RPMI7951 (cell line): Measurements from ENCODE around the gene P2RX4. TPM values are rescaled to one million over a fixed set of nuclear protein-coding genes. Genes with fewer than 3 reads are reported as not detected.
"Not testable (repeated sequence)": the region's sequence is repeated elsewhere in the genome, so short reads cannot be mapped to it uniquely, and the experiment has no call there.

ENCODE experiments used
- DNase-seq: peaks from one replicate; pipeline ENCODE4 v3.0.0-alpha.2; 2012; ENCODE audit warnings: low read depth
- total RNA-seq: library from RNA; depleted of rRNA; stranded (reverse); fragments of >200 nt; shearing (Covaris generic); gene quantifications from 2 replicates; pipeline ENCODE4 v1.2.3, GENCODE V29; 2014

The P2RX4 gene
- total RNA-seq, 1 experiment from 2014 or later = 10.1 TPM

DNA sequence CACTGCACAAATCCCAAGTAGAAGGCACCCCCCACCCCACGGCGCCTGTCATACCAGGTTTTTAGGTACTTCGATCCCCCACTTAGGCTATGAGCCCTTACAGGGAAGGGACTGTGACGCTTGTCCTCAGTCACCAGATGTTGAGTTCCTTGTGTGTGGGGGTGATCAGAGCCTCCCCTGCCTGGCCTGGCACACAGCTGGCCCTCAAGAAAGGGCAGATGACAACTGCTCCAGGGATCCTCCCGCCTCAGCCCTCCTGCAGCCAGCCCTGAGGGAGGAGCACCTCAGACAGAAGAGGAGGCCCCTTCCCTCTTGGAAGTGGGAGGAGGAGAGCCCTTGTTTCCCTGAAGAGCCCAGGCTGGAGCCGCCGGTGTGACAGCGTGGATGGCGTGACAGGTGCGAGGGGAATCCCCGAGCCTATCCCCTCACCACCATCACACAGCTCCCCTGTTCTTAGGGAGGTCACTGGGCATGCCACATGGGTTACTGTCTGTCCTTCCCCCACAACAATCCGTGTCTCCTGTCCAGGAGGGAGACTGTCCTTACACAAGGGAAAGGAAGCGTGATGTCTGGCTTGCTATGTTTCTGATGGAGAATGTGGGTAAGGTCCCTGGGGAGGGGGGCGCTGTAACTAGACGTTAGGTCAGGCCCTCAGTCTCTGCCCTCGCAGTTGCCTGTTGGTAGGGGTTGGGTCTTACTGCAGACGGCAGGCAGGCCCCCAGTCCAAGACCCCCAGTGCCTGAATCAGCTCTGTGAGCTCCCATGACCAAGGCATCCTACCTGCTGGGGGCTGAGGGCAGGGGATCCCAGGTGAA, 31.4 kb downstream of the P2RX4 start:
- DNase-seq = no peak

DNA sequence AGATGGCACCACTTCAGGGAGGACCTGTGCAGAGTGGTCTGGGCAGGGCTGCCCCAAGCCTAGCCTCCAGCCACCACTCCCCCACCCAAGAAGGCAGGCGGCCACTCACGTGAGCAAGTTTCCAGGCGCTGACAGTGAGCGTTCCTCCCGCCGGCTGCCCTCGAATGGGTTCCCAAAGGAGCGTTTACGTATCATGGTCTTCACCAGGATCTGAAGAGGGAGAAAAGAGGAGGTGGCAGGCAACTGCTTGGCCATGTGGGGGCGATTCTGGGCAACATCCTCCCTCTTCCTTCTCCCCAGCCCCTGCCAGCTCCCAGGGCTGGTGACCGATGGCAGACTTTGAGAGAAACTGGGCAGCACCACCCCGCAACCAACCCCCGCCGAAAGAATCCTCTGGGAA, 35.1 kb downstream of the P2RX4 start:
- no peak for DNase-seq

DNA sequence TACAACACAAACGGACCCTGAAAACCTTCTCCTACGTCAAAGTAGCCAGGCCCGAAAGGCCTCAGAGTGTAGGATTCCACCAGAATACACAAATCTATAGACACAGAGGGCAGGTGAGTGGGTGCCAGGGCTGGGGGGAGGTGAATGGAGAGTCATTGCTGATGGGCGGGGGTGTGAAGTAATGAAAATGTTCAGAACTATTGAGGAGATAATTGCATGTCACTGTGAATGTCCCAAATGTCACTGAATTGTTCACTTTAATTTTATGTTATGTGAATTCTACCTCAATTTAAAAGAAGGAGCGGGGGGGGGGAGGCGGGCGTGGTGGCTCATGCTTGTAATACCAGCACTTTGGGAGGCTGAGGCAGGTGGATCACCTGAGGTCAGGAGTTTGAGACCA, 36.0 kb downstream of the P2RX4 start:
- DNase-seq = no peak

DNA sequence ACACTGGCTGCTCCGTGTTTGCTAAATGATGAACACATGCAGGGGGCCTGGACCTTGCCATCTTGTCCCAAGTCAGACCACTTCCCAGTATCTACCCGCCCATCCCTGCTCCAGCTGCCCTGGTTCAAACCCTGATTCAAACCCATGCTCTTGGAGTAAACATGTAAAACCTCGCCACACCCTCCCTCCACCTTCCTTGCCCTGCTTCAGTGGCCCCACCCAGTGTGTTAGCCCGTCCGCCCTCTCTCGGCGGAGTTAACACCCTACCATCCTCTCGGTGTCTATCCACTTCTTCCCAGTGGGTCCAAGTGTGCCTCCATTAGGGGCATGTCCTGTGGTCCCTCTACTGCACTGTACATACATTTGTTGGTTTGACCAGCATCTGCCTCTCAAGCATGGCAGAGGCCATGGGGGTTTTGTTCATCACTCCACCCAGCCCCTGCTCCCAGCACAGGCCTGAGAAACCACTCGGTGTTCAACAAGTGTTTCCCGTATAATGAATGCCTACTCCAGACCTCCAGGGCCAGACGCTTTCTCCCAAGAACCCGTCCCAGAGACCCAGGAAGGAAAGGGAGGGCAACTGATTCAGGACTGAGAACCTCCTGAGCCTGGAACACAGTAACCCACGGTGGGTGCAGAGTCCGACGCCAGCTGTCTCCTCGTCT, 37.1 kb downstream of the P2RX4 start:
- DNase-seq = no peak

DNA sequence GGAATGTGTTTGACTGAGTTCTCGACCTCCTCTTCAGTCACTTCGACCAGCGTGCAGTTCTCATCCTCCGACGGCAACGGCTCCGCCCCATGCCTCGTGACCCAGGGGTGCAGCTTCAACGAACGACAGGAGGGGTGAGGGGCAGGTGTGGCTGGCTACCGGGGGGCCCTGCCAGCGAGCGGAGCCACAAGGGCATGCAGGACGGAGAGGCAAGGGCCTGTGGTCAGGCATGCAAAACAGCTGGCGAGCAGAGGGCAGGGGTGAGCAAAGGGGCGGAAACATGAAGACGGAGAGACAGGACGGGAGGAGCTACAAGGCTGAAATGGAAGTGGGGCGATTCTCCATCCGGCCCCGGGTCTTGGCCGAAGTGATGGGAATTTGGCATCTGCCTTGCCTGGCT, 38.7 kb downstream of the P2RX4 start:
- DNase-seq = no peak

DNA sequence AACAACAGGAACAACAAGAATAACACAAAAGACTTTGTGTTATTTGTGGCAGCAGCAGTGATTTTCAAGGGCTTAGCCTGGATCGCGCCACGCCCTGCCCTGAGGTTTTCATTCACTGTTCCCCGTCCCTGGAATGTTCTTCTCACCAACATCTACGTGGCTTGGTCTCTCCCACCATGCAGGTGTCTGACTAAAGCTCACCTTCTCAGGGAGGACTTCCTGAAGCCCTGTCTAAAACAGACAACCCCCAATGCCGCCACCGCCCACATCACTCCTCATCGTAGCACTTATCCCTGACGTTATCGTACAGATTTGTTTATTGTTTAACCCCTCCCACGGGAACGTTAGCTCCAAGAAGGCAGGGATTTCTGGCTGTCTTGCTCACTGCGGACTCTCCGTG, 40.4 kb downstream of the P2RX4 start:
- DNase-seq = no peak

DNA sequence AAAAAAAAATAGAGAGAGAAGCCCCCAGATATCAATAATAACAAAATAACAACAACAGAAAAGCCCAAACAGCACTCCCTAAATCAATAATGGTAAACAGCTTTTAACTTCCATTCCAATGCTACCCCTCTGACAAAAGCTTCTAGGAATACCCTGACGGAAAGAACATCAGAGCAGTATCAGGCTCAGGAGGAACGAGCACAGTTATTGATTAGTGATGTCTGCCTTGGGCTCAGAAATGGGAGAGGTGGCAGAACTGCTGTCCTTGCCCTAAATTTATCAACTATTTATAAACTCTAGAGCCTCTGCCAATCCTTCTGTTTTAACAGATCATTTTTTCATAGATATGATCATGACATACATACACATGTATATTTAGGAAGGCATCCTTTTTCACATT, 41.9 kb downstream of the P2RX4 start:
- no peak for DNase-seq

DNA sequence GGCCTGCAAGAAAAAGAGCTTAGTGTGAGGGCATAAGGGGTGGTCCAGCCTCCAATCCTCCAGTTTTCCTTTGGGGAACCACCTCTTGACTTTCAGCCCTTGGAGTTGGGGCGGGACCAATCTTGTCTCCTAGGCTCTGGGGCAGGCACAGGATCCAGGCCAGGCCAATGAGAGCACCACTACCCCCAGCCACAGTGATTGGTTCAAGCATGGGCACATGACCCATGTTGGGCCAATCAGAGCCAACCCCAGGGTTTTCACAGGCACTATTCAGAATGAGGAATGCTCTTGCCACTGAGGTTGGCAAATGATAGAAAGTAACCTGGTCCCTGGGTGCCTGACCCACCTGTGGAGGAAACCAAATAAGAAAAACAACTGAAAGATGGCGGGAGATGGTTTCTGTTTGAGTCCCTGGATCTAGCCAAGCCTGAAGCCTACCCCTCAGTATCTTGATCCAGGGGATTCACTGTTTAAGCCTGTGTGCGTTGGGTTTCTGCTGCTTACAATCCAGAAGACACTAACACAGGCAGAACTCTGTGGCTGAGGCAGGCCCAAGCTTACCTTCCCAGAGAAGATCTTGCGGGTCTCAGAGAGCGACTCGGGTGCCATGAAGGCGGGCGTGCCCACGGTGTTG, 42.9 kb downstream of the P2RX4 start:
- DNase-seq = peak; percentile 6

DNA sequence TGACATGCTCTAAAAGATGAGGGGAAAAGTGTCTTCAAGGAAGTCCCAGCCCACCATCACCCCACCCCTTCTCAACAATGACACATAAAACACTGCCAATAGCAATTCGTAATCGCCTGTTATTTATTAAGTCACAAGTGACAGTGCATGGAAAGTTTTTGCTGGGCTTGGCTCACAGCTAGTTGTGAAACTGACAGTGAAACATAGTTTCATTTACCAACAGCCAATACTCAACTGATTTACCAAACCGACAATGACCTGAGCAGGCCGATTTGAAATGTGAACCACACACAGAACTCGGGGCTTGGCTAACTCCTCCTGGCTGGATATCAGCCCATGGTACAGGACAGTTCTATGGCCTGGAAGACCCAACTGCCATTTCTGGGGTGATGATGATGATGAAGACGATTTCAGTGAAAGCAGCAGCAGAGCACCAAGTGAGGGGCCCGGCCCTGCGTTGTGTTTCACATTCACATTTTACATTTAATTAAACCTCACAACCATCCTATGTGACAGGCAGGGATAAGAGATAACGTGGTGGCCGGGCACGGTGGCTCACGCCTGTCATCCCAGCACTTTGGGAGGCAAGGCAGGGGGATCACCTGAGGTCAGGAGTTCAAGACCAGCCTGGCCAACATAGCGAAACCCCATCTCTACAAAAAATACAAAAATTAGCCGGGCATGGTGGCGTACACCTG, 43.9 kb downstream of the P2RX4 start:
- no peak for DNase-seq

DNA sequence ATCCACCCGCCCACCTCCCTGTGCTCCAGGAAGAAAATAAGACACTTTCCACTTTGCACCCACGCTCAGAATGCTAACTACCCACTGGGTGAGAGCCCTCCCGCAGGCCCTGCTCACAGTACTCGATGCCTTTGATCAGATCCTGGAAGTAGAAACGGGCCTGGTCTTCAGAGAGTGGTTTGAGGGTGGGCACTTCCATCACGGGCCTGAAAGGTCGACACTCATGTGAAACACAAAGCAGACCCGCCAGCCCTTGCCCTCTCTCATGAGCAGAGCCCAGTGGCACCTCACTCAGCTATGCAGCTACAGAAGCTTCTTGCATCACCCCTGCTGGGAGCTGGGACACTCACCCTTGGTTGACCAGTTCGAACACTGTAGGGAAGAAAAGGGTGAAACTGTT, 45.5 kb downstream of the P2RX4 start:
- DNase-seq = no peak

DNA sequence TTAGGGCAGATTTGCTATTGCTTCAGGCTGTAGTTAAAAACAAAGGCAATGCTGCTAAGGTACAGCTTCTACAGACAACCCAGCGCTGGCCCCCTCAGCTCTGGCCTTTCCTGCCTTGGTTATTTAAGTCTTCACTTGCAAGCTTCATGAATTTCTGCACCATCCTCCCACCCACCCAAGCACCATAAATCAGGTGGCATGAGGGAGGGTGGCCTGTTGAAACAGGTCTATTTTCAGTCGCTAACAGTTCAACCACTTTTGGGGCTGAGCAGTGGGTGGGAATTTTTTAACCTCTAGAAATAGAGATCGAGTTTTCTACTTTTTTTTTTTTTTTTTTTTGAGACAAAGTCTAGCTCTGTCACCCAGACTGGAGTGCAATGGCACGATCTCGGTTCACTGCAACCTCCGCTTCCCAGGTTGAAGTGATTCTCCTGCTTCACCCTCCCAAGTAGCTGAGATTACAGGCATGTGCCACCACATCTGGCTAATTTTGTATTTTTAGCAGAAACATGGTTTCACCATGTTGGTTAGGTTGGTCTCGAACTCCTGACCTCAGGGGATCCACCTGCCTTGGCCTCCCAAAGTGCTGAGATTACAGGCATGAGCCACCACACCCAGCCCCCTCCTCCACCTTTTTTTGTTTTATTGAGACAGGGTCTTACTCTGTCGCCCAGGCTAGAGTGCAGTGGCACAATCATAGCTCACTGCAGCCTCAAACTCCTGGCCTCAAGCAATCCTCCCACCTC, 47.9 kb downstream of the P2RX4 start:
- DNase-seq = not testable (repeated sequence)

DNA sequence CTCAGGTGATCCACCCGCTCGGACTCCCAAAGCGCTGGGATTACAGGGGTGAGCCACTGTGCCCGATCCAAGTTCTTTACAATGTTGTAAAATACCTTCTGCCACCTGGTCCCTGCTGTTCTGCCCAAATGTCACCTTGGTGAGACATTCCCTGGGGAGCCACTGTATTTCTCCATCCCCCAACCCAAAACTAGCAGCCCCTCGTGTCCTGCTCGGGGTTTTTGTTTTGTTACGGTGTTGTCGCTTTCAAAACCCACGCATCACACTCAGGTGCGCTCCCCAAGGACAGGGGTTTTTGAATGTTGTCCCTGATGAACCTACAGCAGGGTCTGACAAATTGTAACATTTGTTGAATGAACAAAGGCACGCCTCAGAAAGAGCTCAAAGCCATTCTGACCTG, 49.1 kb downstream of the P2RX4 start:
- no peak for DNase-seq

DNA sequence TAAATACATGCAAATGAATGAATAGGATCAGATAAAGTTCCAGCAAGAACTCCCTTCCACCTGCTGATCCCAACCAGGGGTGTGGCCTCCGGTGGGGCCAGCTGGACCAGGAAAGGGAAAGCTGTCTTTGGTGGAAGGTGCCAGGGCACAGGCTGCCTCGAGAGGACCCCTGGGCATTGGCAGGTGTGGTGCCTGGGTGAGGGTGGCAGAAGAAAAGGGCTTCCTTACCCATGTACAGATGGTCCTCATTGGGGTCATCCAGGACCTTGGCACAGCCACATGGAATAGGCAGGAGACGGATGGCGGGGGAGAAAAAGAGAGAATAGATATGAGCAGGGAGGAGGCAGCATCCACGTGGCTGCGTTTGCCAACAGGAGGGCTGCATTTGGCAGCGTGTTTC, 50.2 kb downstream of the P2RX4 start:
- DNase-seq = no peak

DNA sequence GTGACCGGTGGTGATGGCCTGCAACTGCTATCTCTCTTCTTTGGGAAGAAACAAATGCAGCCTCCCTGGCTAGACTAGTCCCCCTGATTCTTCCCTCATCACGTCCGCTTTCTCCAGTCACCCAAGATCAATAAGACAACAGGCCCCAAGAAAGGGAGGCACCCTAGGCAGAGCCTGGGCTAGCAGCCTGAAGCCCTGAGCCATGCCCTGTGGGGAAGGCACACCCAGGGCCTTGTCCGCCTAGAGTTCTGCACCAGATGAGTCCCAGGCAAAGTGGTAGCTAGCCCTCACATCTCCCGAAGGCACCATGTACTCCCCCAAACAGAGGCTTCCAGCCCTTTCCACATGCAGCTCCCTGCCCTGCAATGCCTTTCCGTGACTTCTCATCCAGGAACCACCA, 51.5 kb downstream of the P2RX4 start:
- DNase-seq = no peak

DNA sequence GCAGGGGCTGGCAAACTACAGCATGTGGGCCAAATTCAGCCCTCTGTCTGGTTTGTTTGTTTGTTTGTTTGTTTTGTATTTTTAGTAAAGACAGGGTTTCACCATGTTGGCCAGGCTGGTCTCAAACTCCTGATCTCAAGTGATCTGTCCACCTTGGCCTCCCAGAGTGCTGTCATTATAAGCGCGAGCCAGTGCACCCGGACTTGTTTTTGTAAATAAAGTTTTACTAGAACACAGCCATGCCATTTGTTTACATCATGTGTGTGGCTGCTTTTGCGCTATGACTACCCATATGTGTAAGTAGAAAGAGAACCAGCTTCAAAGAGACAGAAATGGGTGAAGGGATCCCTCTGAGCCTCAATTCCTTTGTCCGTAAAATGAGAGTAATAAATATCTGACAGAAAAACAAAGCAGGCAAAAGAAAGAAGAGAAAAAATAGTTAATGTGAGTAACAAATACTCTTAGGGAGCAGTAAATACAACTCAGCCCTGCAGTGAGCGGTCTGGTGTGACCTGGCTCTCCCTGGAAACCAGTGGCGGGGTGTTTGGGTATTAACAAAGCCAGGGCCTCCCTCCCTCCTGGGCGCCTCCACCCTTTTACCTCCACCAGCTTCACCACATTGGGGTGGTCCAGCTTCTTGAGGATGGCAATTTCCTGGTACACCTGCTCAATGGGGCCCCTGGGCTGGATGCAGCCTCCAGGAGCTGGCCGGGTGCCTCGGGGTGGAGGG, 53.4 kb downstream of the P2RX4 start:
- DNase-seq = no peak

DNA sequence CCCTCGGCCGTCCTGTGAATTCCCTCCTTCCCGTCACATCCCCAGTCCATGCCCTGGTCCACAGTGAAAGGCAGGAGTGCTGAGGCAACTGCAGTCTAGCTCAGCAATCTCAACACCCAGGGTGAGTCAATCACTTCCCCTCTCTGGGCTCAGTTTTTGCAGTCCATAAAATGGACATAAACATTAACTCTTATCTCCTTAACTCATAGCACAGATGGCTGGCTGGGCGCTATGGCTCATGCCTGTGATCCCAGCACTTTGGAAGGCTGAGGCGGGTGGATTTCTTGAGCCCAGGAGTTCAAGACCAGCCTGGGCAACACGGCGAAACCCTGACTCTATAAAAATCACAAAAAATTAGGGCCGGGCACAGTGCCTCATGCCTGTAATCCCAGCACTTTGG, 54.2 kb downstream of the P2RX4 start:
- DNase-seq = no peak

DNA sequence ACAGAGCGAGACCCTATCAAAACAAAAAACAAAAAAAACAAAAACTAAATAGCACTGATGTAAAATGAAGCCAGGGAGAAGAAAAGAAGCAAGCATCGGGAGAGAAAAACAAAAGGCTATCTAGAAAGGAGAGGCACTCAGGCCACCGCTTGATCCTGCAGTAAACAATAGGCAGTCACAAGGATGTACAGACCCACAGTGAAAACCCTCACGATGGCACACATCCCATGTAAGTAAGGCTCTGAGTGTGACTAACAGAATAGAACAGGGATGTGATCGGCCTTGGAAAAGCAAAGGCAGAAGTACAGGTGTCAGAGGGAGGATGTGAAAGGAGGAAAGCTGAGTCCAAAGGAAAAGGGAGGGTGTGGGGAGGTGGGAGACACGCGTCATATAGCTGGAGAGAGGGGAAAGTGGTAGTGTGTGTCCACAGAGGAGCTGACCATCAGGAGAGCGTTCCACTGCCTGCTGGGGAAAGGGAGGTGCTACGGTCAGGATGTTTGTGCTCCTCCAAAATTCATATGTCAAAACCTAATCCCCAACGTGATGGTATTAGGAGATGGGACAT, 55.1 kb downstream of the P2RX4 start:
- no peak for DNase-seq

DNA sequence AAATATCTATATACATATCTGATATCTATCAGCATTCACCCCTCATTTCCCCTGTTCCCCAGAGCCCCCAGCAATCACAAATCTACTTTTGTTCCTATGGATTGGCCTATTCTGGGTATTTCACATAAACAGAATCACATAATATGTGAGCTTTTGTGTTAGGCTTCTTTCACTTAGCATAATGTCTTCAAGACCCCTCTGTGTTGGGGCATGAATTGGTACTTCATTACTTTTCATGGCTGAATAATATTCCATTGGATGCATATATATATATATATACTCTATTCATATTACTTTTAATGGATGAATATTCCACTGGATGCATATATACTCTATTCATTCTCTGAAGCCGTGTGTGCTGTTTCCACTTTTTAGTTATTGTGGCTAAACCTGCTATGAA, 57.9 kb downstream of the P2RX4 start:
- DNase-seq = no peak

DNA sequence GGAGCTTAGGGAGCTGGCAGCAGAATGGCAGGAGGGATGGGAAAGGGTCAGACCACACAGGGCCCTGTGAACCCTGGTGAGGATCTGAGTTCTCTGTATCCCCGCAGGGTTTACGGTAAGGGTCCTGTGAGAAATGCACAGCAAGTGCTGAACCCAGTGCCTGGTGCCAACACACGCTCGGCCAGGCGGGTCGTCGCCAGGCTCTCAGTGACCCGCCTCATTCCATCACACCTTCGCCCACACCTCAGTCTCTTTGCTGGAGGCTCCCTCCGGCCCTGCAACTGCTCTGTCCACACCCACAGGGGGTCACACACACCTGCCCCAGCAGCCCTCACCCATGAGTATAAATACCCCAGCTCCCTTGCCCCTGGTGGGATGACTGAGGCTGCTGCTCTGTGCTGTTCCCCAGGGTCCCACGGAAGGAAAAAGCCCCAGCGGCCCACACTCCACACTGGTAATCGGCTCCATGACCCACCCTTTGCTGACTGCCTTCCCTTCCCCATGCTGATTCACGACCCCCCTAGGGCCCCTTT, 63.5 kb downstream of the P2RX4 start:
- no peak for DNase-seq

DNA sequence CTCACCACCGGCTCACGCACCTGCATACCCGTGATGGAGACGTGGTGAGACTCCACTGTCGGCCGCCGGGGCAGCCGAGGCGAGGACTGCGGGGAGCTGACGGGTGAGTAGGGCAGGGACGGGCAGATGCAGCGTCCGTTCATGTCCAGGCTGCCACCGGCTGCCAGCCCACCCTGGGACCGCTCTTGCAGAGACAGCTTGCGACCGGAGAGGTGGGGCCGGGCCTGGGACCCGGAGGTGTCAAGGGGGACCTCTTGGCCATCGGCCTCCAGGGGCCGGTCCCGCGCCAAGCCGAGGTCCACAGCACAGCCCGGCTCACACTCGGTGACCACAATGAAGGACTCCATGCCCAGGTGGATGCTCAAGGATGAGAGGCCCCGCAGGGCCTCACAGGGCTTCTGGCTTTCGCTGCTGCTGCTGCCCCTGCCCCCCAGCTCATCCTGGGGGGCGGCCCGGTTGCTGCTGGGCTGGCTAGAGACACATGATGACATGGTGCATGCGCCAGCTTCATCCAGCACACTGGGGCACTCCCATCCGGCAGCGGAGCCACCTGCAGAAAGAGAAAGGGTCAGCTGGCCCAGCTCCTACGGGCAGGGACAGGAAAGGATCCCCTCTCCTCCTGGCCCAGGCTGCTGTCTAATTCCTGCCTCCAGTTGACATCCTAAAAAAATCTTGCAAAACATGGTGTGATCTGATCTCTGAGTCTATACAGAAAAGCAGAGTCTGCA, 64.3 kb downstream of the P2RX4 start:
- DNase-seq = no peak
